OCI-LY3 (cell line): Measurements from ENCODE around the gene PRKX.

Experiments
- CTCF ChIP-seq: fragments of 200-600, 300-600 bp; sonication (generic); IDR thresholded peaks from 2 replicates; pipeline ENCODE4 v1.5.1; 2014; ENCODE audit warnings: antibody characterized with exemption, low read length, low read depth
- EZH2phosphoT487 ChIP-seq: fragments of 200-600 bp; shearing (Covaris generic); IDR thresholded peaks from 2 replicates; pipeline ENCODE4 v1.6.1; 2018; ENCODE audit warnings: antibody characterized with exemption, mixed run types, low read depth

- TF ChIP-seq CTCF (no peak), EZH2phosphoT487 (no peak)
Observed at GRCh38 chrX:3690140-3690539, 23.3 kb downstream of the PRKX start.
